DND-41 (cell line): Measurements from ENCODE around the gene ZDHHC14.

Source experiments
- ATAC-seq: fragments of 200-7000 bp; cut with Tn5 transposase; 3 replicates; pipeline ENCODE4 v1.9.1; 2021; ENCODE audit warnings: low read depth; ENCODE audit not compliant: insufficient read depth
- DNase-seq: peaks from one replicate; pipeline ENCODE4 v3.0.0-alpha.2; 2020
- H2AFZ ChIP-seq: 2 replicates; pipeline ENCODE4 v1.6.0; 2012; ENCODE audit warnings: low read depth, low read length
- H3K27ac ChIP-seq: 2 replicates; pipeline ENCODE4 v1.5.1; 2012; ENCODE audit warnings: low read length, inconsistent platforms
- H3K27me3 ChIP-seq: fragments of 200-600 bp; sonication (generic); 2 replicates; pipeline ENCODE4 v1.6.0; 2012; ENCODE audit warnings: low read length, mild to moderate bottlenecking, inconsistent platforms; ENCODE audit not compliant: insufficient read depth, poor library complexity
- H3K36me3 ChIP-seq: 2 replicates; pipeline ENCODE4 v1.5.1; 2012; ENCODE audit warnings: low read length, inconsistent platforms; ENCODE audit not compliant: insufficient read depth
- H3K4me1 ChIP-seq: 2 replicates; pipeline ENCODE4 v1.5.1; 2012; ENCODE audit warnings: mild to moderate bottlenecking, low read length; ENCODE audit not compliant: insufficient read depth
- H3K4me2 ChIP-seq: 2 replicates; pipeline ENCODE4 v1.6.0; 2012; ENCODE audit warnings: mild to moderate bottlenecking, moderate library complexity, low read length, inconsistent platforms; ENCODE audit not compliant: insufficient read depth
- H3K4me3 ChIP-seq, 2 experiments: fragments of 200-600 bp in 1 of 2; shearing (Covaris generic) in 1 of 2; 2 replicates each; pipeline ENCODE4 v1.5.1; 2012 to 2016; ENCODE audit warnings: inconsistent platforms in 2 of 2, low read length in 2 of 2, mild to moderate bottlenecking in 2 of 2, low read depth in 1 of 2, moderate library complexity in 1 of 2
- H3K79me2 ChIP-seq: 2 replicates; pipeline ENCODE4 v1.6.0; 2012; ENCODE audit warnings: low read length, inconsistent platforms; ENCODE audit not compliant: insufficient read depth
- H3K9ac ChIP-seq: 2 replicates; pipeline ENCODE4 v1.6.0; 2012; ENCODE audit warnings: low read depth, mild to moderate bottlenecking, inconsistent platforms, low read length, moderate library complexity
- H3K9me3 ChIP-seq: 2 replicates; pipeline ENCODE4 v1.5.1; 2012; ENCODE audit warnings: low read length, moderate library complexity, mild to moderate bottlenecking, inconsistent platforms; ENCODE audit not compliant: insufficient read depth, severe bottlenecking
- H4K20me1 ChIP-seq: 2 replicates; pipeline ENCODE4 v1.6.0; 2012; ENCODE audit warnings: low read length; ENCODE audit not compliant: insufficient read depth
- CTCF ChIP-seq: IDR thresholded peaks from 2 replicates; pipeline ENCODE4 v1.5.1; 2012; ENCODE audit warnings: borderline replicate concordance, low read length, moderate library complexity, mild to moderate bottlenecking; ENCODE audit not compliant: poor library complexity, severe bottlenecking; ENCODE audit errors: extremely low read depth
- EZH2 ChIP-seq: IDR thresholded peaks from 3 replicates; pipeline ENCODE4 v1.6.1; 2012; ENCODE audit warnings: borderline replicate concordance, low read depth, mild to moderate bottlenecking, moderate library complexity, low read length, inconsistent platforms; ENCODE audit not compliant: severe bottlenecking

The ZDHHC14 gene

GRCh38 chr6:157706883-157707282 is 325.9 kb downstream of the ZDHHC14 start:
- H3K36me3 ChIP-seq, result no peaks in the 10 kb centered on the region
- no peaks in the 10 kb centered on the region for H3K79me2 ChIP-seq
- H3K27me3 ChIP-seq, result peaks cover 3% of the 10 kb centered on the region
- no peaks in the 10 kb centered on the region for H4K20me1 ChIP-seq
- ATAC-seq, result no peak
- H3K9ac ChIP-seq, result no peak overlapping the region
- no peak for DNase-seq
- no peaks in the 10 kb centered on the region for H3K4me1 ChIP-seq
- H3K4me2 ChIP-seq, result no peak overlapping the region
- H3K27ac ChIP-seq, result no peak overlapping the region
- H2AFZ ChIP-seq, result no peak overlapping the region
- H3K4me3 ChIP-seq, result no peak overlapping the region
- H3K9me3 ChIP-seq, result no peaks in the 10 kb centered on the region
- no peak for TF ChIP-seq EZH2
- no peak for TF ChIP-seq CTCF

- Histone ChIP-seq H3K9ac (no peak overlapping the region), H3K4me3 (no peak overlapping the region), H4K20me1 (no peaks in the 10 kb centered on the region), H3K4me2 (no peak overlapping the region), H3K79me2 (no peaks in the 10 kb centered on the region), H3K36me3 (no peaks in the 10 kb centered on the region), H3K27ac (no peak overlapping the region), H3K9me3 (no peaks in the 10 kb centered on the region), H2AFZ (no peak overlapping the region), H3K4me1 (no peaks in the 10 kb centered on the region), H3K27me3 (peaks cover 3% of the 10 kb centered on the region)
- no peak for ATAC-seq
- DNase-seq, result no peak
- TF ChIP-seq EZH2 (no peak), CTCF (no peak)
Measured at GRCh38 chr6:157707576-157707975, 326.6 kb downstream of the ZDHHC14 start.

- ATAC-seq (no peak), DNase-seq (no peak)
- no peak overlapping the region for H2AFZ ChIP-seq
- no peak for TF ChIP-seq CTCF
- TF ChIP-seq EZH2, result no peak
- H3K27ac ChIP-seq, result no peak overlapping the region
- H3K4me1 ChIP-seq, result no peaks in the 10 kb centered on the region
- H3K9me3 ChIP-seq, result no peaks in the 10 kb centered on the region
- H3K4me3 ChIP-seq, result no peak overlapping the region
- peaks cover 4% of the 10 kb centered on the region for H3K27me3 ChIP-seq
- no peaks in the 10 kb centered on the region for H4K20me1 ChIP-seq
- H3K4me2 ChIP-seq, result no peak overlapping the region
- H3K79me2 ChIP-seq, result no peaks in the 10 kb centered on the region
- no peaks in the 10 kb centered on the region for H3K36me3 ChIP-seq
- no peak overlapping the region for H3K9ac ChIP-seq
Measured at GRCh38 chr6:157708239-157708638, 327.2 kb downstream of the ZDHHC14 start.

GRCh38 chr6:157708933-157709332 is 327.9 kb downstream of the ZDHHC14 start:
- H4K20me1 ChIP-seq, result no peaks in the 10 kb centered on the region
- TF ChIP-seq EZH2, result no peak
- no peak for TF ChIP-seq CTCF
- no peak overlapping the region for H3K4me2 ChIP-seq

More at GRCh38 chr6:157708933-157709332, 327.9 kb downstream of the ZDHHC14 start:
- Histone ChIP-seq H3K4me3 (no peak overlapping the region), H3K27me3 (peaks cover 6% of the 10 kb centered on the region), H2AFZ (no peak overlapping the region), H3K79me2 (no peaks in the 10 kb centered on the region), H3K9me3 (no peaks in the 10 kb centered on the region), H3K9ac (no peak overlapping the region), H3K36me3 (no peaks in the 10 kb centered on the region), H3K27ac (no peak overlapping the region), H3K4me1 (no peaks in the 10 kb centered on the region)
- DNase-seq (no peak), ATAC-seq (no peak)
